Inflammatory macrophage (primary cell): ENCODE results near the gene MBTPS1.
A peak's percentile ranks its signal among the peaks of the same experiment; 100 is the strongest.

Experiments
- DNase-seq, 2 donors: peaks; one replicate each; pipeline ENCODE4 v3.0.0-alpha.2; 2020 to 2022

The MBTPS1 gene

GRCh38 chr16:84033251-84034195 is 83.2 kb downstream of the MBTPS1 start:
- DNase-seq = no peak

- no peak for DNase-seq
These were observed 84.1 kb downstream of the MBTPS1 start for GRCh38 chr16:84032458-84033178.

GRCh38 chr16:84031556-84031955 is 85.2 kb downstream of the MBTPS1 start:
- no peak for DNase-seq

- peak; percentile 66 to 86 for DNase-seq
These were observed 87.3 kb downstream of the MBTPS1 start for GRCh38 chr16:84029297-84030047.

GRCh38 chr16:84027625-84028024 is 89.1 kb downstream of the MBTPS1 start:
- no peak for DNase-seq

GRCh38 chr16:84026606-84027005 is 90.1 kb downstream of the MBTPS1 start:
- no peak for DNase-seq

GRCh38 chr16:84024854-84025253 is 91.9 kb downstream of the MBTPS1 start:
- DNase-seq = no peak

- DNase-seq = no peak
These were observed 94.1 kb downstream of the MBTPS1 start for GRCh38 chr16:84022644-84023043.

- DNase-seq = no peak
These were observed 95.3 kb downstream of the MBTPS1 start for GRCh38 chr16:84021488-84021887.

GRCh38 chr16:84020353-84020752 is 96.4 kb downstream of the MBTPS1 start:
- no peak for DNase-seq

GRCh38 chr16:84018710-84019109 is 98.0 kb downstream of the MBTPS1 start:
- no peak for DNase-seq

- no peak for DNase-seq
These were observed 100.3 kb downstream of the MBTPS1 start for GRCh38 chr16:84016477-84016876.

- DNase-seq = no peak
These were observed 101.3 kb downstream of the MBTPS1 start for GRCh38 chr16:84015399-84015798.

GRCh38 chr16:84014570-84015327 is 102.0 kb downstream of the MBTPS1 start:
- DNase-seq = no peak

GRCh38 chr16:84013787-84014569 is 102.8 kb downstream of the MBTPS1 start:
- DNase-seq = peak; percentile 46 to 65

- no peak for DNase-seq
These were observed 107.5 kb downstream of the MBTPS1 start for GRCh38 chr16:84009282-84009681.

GRCh38 chr16:84007965-84008364 is 108.8 kb downstream of the MBTPS1 start:
- no peak for DNase-seq

- no peak for DNase-seq
These were observed 109.2 kb downstream of the MBTPS1 start for GRCh38 chr16:84007520-84007919.

- DNase-seq = no peak
These were observed 111.4 kb downstream of the MBTPS1 start for GRCh38 chr16:84005391-84005790.

GRCh38 chr16:84004442-84004841 is 112.3 kb downstream of the MBTPS1 start:
- DNase-seq = no peak
